SKM-1 (cell line): Measurements from ENCODE around the gene RIMBP3B.
"Not testable (repeated sequence)": the region's sequence is repeated elsewhere in the genome, so short reads cannot be mapped to it uniquely, and the experiment has no call there.

Experiments used
- DNase-seq: peaks from one replicate; lab custom pipeline; 2025; ENCODE audit not compliant: unreplicated experiment; lab: John Stamatoyannopoulos, UW

RIMBP3B gene

DNA sequence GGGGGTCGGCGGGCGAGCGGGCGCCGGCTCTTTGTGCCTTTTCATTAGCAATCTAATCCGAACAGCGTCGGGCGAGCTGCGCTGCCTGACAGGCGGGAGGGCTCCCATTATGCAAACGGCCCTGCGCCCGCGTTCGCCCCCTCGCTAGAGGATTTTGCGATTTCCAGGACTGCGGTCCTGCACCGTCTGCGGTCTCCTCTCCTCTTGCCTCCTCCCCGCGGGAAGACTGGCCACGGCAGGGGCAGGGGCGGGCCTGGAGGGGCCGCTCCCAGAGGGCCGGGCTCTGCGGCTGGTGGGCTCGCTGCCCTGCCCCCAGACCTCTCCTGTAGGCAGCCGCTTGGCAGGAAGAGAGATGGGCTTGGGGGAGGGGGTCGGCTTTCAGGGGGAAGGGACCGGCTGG is 34.3 kb downstream of the RIMBP3B start:
- not testable (repeated sequence) for DNase-seq

DNA sequence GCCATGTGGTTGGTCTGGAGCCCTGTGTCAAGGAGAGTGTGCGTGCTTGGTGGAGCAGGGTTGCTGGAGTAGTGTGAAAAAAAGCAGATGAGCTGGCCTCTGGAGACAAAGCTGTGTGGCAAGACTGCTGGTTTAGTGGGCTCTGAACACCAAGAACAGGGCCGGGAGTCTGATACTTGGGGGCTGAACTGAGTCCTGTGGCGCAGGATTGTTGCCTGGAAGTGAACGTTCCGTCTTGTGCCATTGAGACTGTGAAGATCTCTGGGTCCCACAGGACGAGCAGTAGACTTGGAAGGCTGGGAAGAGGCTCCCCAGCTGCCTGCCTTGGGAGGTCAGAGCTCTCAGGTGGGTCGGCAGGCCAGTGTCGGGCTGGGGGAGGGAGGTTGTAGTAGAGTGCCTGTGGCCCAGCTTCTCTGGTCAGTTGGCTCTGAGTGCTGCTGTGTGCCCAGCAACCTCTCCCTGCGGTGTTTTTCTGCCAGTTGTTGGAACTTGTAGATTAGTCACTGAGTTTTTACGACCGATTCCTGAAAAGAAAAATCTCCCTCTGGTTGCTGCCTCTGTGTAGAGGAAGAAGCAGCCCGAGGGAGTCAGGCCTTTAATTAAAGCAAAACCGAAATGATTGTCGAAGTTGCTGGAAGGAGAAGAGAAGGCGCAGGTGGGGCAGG is 35.6 kb downstream of the RIMBP3B start:
- DNase-seq: not testable (repeated sequence)

DNA sequence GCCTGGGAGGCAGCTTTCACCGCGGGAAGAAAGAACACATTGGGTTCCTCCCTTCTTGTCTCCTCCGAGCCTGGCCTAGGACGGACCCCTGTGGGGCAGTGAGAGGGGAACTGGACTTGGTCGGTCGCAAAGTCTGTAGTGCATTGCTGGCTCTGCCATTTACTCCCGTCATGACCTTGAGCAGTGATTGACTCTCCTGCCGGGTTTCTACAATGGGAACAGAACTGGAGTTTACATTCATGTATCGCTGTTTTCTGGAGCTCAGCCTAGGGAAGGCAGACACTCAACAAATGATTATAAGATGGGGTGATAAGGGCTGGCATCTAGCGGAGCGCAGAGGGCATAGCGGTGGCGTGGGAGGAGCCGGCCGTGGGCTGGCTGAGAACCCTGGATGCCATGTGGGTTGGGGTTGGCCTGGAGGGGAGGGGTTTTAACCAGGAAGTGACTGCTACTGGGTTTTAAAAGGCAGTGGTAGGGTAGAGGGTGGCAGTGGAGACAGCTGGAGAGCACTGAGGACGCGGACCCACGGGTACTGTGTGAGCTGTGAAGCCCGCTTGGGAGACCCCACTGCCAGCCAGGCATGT is 36.7 kb downstream of the RIMBP3B start:
- not testable (repeated sequence) for DNase-seq

DNA sequence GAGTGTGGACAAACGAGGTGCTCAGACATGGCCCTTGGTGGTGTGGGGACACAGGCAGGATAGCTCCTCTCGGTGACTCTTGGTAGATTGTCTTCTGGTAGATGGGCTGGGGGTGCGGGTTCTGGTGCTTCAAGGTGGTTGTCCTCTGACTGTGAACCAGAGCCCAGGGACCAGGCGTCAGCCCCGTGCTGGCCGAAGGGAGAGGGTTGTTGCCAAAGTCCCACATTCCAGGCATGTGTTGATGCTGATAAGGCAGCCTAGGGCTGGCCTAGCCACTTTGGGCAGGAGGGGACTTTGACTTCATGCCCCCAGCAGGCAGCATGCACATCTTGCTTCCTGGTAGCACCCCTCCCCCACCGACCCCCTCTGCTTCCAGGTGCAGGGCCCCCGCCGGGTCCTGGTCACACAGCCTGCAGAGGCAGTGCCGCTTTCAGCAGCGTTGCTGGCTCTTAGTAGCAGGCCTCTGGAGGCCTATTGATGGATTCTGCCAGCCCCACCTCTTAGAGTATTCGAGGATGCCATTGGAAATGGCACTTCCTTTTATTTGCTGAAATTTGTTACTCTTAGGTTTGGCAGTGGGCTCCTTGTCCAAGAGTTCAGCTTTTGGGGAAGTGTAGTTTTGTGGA is 40.6 kb downstream of the RIMBP3B start:
- not testable (repeated sequence) for DNase-seq

DNA sequence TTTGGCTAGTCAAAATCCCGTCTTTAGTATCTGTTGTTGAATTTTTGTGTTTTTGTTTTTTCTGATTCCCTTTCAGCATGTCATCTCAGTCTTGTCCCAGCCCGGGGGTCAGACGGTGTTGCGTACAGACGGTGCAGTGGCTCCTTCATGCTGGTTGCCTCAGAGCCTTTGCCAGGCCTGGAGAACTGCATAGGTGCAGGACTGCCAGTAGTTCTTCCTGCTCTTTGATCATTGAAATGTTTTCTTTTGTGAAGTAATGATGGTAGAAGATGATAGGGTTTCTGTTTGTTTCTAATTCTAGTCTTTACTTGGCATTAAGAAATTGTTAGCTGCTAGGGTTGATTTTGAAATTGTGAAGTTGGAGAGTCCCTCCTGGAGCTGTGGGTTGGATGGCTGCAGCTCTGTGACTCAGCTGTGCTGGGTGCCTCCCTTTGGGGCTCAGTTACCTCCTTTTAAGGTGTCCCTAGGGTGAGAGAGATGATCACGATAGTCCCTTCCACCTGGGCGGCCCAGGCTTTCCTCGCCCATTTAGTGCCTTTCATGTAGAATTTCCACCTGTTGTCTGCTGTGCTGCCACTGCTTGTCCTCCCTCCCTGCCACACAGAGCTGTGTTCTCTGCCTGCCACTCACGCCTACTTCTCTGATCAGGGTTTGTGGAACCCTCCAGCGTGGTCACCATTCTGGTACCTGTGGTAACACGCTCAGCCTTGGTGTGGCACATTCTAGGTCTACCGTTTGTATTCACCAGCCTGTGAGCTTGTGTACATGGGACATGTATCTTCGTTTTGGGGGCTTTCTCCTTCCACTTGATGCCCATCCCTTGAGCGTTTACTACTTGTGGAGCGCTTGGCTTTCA is 51.1 kb downstream of the RIMBP3B start:
- DNase-seq: not testable (repeated sequence)

DNA sequence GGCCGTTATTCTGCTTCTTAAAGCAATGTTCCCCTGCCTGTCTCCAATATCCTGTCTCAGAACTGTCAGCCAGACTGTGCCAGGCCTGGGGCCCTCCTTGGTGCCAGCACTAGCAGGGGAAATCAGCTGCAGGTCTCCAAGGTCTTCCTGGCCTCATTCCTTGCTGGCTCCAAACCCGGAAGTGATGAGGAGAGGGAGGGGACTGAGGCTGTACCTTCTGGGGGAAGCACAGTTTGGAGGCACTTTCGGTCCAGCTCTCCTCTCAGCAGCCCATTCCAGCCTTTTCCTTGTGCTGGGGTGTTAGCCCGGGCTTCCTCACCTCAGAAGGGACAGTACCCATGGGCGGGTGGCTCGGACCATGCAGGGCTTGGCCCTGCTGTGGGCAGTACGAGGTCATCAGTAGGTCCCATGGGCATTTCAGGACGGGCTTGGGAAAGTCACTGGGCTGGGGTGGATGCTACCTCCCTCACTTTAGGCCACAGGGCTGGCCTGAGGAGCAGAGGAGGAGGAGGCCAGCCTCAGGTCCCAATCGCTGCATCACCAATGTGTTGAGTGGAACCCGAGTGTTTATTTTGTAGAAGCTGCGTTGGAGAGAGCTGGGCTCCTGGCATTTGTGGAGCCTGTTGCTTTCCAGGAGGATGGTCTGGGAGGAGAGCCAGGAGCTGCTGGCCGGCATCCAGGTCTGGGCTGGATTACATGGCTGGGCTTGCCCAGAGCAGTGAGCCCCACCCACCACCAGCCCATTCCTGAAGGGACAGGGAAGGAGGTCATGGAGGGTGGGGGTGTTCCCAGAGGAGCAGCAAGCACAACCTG is 52.7 kb downstream of the RIMBP3B start:
- DNase-seq: not testable (repeated sequence)

DNA sequence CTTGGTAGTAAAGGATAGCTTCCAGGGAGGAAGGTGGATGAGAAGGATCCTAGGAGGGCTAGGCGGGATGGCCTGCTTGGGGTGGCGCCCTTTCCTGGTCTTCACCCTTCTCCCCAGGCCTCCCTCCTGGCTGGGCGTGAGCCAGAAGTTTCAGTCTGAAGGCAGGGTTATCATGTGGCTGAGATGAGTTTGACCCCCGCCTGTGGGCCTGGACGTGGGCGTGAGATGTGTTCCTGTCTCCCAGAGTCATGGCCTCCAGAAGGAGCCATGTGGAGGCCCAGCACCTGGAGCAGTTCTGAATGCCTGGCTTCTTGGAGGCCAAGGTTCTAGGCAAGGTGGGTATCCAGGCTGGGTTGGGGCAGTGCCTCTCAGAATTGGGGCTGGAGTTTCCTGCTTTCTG is 54.5 kb downstream of the RIMBP3B start:
- not testable (repeated sequence) for DNase-seq
